Tibial artery (tissue), 4 donors: ENCODE data around the gene ASPRV1.
A peak's percentile ranks its signal among the peaks of the same experiment; 100 is the strongest.

Experiments used
- DNase-seq, 2 donors: peaks; one replicate each; pipeline ENCODE4 v3.0.0-alpha.2; 2019
- H3K27ac ChIP-seq, 2 donors: fragments of 200-600 bp; sonication (generic) in 1 of 2; 1 replicate in 1 of 2; 2 replicates in 1 of 2; pipeline ENCODE4 v1.5.1; 2018 to 2019; ENCODE audit warnings: mild to moderate bottlenecking in 1 of 2
- H3K27me3 ChIP-seq, 2 donors: fragments of 200-600 bp; sonication (generic) in 1 of 2; one replicate each; pipeline versions ENCODE4 v1.5.1 to v1.6.0; 2016 to 2019
- H3K36me3 ChIP-seq, 3 donors: fragments of 200-600 bp; sonication (generic) in 2 of 3; one replicate each; pipeline ENCODE4 v1.5.1; 2016 to 2019; ENCODE audit warnings: mild to moderate bottlenecking in 2 of 3
- H3K4me1 ChIP-seq, 4 donors: fragments of 200-600 bp; sonication (generic) in 2 of 4; 1 replicate in 3 of 4; 2 replicates in 1 of 4; pipeline ENCODE4 v1.5.1; 2016 to 2019
- H3K4me3 ChIP-seq, 2 donors: fragments of 200-600 bp; sonication (generic) in 1 of 2; 1 replicate in 1 of 2; 2 replicates in 1 of 2; pipeline ENCODE4 v1.5.1; 2018 to 2019; ENCODE audit warnings: mild to moderate bottlenecking in 2 of 2
- H3K9me3 ChIP-seq, 3 donors: fragments of 200-600 bp; sonication (generic) in 1 of 3; one replicate each; pipeline ENCODE4 v1.5.1; 2016 to 2019
- intact Hi-C: fragments of 100-400 bp; cut with DNase I; formaldehyde crosslinking; loops from one replicate; pipeline ENCODE4 v1.15.0; 2023; ENCODE audit warnings: low total_unique reads
- TF ChIP-seq, protein P1 (sequence below), 2 experiments: fragments of 200-600 bp in 1 of 2; fragments of 450-650 bp in 1 of 2; IDR thresholded peaks; one replicate each; pipeline ENCODE4 v1.5.1; 2017 to 2019; ENCODE audit warnings: antibody characterized with exemption in 2 of 2, mild to moderate bottlenecking in 1 of 2, moderate library complexity in 1 of 2

ASPRV1 gene

DNA sequence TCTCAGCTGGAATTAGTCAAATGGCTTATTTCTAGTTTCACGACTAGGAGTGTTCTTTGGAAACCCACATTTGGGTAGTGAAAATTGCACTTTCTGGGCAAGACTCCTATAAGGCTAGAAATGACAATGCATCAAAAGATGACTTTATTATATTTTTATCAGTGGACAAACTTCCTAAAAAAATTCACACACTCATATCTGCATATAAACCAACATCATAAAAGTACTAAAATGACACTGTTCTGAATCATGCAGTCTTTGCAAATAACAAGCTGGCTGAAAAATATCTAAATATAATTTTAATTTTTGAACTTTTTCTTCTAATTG, 28.9 kb downstream of the ASPRV1 start:
- Histone ChIP-seq H3K27ac (peak overlapping the region; percentile 62 to 66), H3K27me3 (no peaks in the 10 kb centered on the region), H3K4me3 (no peak overlapping the region), H3K36me3 (peaks cover 24 to 33% (median 24%) of the 10 kb centered on the region in 3 donors), H3K9me3 (no peaks in the 10 kb centered on the region), H3K4me1 (peaks cover 0 to 38% (median 22%) of the 10 kb centered on the region in 4 donors)
- DNase-seq = no peak
- intact Hi-C loops = loop anchor here (5.0 kb wide), 1 partner anchor 135 kb away; no protein-coding TSS in a partner anchor
- TF ChIP-seq, protein P1, sequence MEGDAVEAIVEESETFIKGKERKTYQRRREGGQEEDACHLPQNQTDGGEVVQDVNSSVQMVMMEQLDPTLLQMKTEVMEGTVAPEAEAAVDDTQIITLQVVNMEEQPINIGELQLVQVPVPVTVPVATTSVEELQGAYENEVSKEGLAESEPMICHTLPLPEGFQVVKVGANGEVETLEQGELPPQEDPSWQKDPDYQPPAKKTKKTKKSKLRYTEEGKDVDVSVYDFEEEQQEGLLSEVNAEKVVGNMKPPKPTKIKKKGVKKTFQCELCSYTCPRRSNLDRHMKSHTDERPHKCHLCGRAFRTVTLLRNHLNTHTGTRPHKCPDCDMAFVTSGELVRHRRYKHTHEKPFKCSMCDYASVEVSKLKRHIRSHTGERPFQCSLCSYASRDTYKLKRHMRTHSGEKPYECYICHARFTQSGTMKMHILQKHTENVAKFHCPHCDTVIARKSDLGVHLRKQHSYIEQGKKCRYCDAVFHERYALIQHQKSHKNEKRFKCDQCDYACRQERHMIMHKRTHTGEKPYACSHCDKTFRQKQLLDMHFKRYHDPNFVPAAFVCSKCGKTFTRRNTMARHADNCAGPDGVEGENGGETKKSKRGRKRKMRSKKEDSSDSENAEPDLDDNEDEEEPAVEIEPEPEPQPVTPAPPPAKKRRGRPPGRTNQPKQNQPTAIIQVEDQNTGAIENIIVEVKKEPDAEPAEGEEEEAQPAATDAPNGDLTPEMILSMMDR (IDR thresholded peaks at IDR 0.05) = no peak

DNA sequence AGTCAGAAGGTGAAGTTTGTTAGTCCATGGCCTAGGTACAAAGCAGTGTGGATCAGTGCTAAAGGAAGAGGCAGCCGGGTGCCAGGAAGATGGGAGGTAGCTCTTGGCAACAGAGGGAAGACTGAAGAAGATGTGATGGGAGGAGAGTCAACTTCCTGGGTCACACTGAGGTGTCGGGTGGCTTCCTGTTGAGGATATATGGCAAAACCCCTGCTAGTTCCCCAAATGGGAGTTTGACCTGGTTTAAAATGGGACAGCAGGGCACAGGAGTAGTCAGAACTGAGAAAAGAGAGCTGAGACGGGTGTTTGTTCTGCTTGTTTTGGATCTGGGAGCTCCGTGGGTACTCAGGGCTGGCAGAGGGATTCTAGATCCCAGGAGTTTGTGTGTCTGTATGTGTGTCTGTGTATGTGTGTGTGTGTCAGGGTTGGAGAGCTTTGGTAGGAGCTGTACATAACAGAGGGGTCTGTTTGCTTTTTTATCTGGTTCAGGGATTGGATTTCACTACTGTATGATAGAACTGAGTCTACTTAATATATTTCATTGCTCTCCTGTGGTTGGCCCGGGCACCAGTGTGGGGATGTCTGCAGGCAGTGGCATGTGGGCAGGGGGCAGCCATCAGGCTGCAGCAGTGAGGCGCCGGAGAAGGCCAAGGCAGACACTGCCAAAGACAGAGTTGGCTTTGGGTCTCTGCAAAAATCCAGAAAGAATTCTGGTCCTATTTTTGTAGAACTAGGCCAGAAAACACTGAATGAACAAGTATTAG, 29.4 kb downstream of the ASPRV1 start:
- H3K9me3 ChIP-seq = no peaks in the 10 kb centered on the region
- intact Hi-C loops = loop anchor here (5.0 kb wide), 1 partner anchor 135 kb away; no protein-coding TSS in a partner anchor
- H3K4me3 ChIP-seq = no peak overlapping the region
- H3K4me1 ChIP-seq = peaks cover 0 to 38% (median 22%) of the 10 kb centered on the region in 4 donors
- TF ChIP-seq, protein P1 (IDR thresholded peaks at IDR 0.05) = no peak
- DNase-seq = no peak
- peak overlapping the region; percentile 62 to 66 for H3K27ac ChIP-seq
- H3K36me3 ChIP-seq = peaks cover 18 to 32% (median 19%) of the 10 kb centered on the region in 3 donors
- no peaks in the 10 kb centered on the region for H3K27me3 ChIP-seq

DNA sequence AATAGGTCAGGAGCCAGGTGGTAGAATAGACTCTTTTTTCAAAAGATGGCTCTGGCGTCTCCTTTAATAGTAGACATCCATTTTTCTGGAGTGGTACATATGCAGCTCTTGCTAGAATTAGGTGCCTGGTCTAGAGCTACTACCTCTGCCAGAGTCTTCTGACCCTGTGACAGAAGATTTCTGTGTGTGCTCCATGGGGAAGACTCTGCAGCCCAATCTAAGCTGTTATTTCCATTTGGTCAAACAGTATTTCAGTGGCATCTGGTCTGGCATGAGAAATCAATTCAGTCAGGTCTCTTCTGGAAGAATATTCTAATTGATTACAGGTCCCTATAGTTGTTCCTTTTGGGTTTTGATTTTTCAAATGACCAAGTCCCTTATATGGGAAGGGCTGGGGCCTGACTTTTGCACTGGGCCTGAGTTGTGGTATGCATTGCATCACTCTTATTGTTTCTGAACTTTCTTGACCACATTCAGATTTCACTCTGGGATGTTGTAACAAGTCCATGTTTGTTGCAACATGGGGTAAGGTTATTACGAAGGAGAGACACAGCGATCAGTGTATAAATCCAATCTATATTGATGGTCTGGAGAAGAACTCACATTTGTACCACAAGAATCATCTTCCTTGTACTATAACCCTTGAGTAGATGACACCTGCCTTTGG, 34.4 kb downstream of the ASPRV1 start:
- no peaks in the 10 kb centered on the region for H3K9me3 ChIP-seq
- H3K4me1 ChIP-seq = peaks cover 0 to 5% (median 4%) of the 10 kb centered on the region in 4 donors
- H3K27ac ChIP-seq = no peak overlapping the region
- H3K27me3 ChIP-seq = no peaks in the 10 kb centered on the region
- intact Hi-C loops = no loop called here
- H3K36me3 ChIP-seq = peaks cover 7 to 36% (median 18%) of the 10 kb centered on the region in 3 donors
- no peak for DNase-seq
- no peak overlapping the region for H3K4me3 ChIP-seq
- TF ChIP-seq, protein P1 (IDR thresholded peaks at IDR 0.05) = no peak

DNA sequence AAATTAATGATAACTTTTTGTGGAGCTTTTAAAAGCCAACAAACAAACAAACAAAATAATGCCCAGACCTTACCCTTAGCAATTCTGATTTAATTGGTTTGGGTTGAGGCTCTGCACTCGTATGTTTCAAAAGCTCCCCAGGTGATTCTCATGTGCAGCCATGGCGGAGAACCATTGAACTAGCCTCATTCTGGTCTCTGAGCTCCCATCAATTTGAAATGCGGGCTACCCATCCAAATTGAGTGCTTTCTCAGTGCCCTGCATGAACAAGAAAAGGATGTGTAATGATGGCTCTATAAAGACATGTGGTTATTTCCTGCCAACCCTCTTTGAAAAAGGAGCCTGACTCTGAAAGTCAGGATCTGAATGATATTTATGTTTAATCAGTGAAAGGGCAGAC, 38.3 kb downstream of the ASPRV1 start:
- TF ChIP-seq, protein P1 (IDR thresholded peaks at IDR 0.05) = no peak
- H3K4me1 ChIP-seq = peaks cover 0 to 6% (median 0%) of the 10 kb centered on the region in 4 donors

DNA sequence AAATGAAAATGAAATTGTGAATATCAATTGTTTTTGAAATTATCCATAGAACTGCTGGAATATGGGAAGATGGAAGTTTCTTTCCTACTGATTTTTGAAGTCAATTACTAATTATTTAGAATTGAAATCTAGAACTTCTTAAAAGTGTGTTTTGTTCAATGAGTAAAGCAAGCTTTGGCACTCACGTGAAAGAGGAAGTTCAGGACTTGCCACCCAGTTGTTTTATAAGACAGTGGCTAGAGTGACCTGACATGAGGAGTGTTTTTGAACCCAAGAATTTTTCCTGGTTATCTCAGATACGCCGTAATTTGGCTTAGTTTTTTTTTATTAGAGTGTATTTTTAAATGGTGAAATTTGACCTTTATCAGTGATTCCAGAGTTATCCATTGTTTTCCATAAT, 43.0 kb downstream of the ASPRV1 start:
- TF ChIP-seq, protein P1 (IDR thresholded peaks at IDR 0.05) = no peak
- Histone ChIP-seq H3K27ac (peak overlapping the region; percentile 41 to 61), H3K4me3 (no peak overlapping the region), H3K4me1 (peaks cover 0 to 36% (median 21%) of the 10 kb centered on the region in 4 donors), H3K9me3 (no peaks in the 10 kb centered on the region), H3K36me3 (peaks cover 15 to 35% (median 21%) of the 10 kb centered on the region in 3 donors), H3K27me3 (no peaks in the 10 kb centered on the region)
- no peak for DNase-seq
- intact Hi-C loops = loop anchor here (5.0 to 10.0 kb wide), 2 partner anchors 224 to 326 kb away; partner anchors contain the start of gene TIA1

More for the DNA sequence above, 38.3 kb downstream of the ASPRV1 start:
- no peaks in the 10 kb centered on the region for H3K9me3 ChIP-seq
- no peak for DNase-seq
- peaks cover 15 to 52% (median 25%) of the 10 kb centered on the region in 3 donors for H3K36me3 ChIP-seq
- no peaks in the 10 kb centered on the region for H3K27me3 ChIP-seq
- intact Hi-C loops = no loop called here
- H3K4me3 ChIP-seq = no peak overlapping the region
- no peak overlapping the region for H3K27ac ChIP-seq
